GM12872 (cell line): ENCODE results near the gene WDR59.

Source experiments
- CTCF ChIP-seq: IDR thresholded peaks from 3 replicates; pipeline ENCODE4 v1.5.1; 2011; ENCODE audit warnings: low read depth, mild to moderate bottlenecking, low read length, moderate library complexity; ENCODE audit not compliant: insufficient read depth

WDR59 gene

GRCh38 chr16:74850027-74850426 is 134.9 kb downstream of the WDR59 start:
- no peak for TF ChIP-seq CTCF

GRCh38 chr16:74847202-74847601 is 137.7 kb downstream of the WDR59 start:
- TF ChIP-seq CTCF = no peak

GRCh38 chr16:74846714-74847113 is 138.2 kb downstream of the WDR59 start:
- no peak for TF ChIP-seq CTCF

- no peak for TF ChIP-seq CTCF
Observed at GRCh38 chr16:74844041-74844980, 140.6 kb downstream of the WDR59 start.

- TF ChIP-seq CTCF = no peak
Observed at GRCh38 chr16:74842413-74842812, 142.5 kb downstream of the WDR59 start.

- TF ChIP-seq CTCF = no peak
Observed at GRCh38 chr16:74841904-74842303, 143.0 kb downstream of the WDR59 start.

GRCh38 chr16:74841469-74841868 is 143.5 kb downstream of the WDR59 start:
- TF ChIP-seq CTCF = no peak
